Fibroblast of the aortic adventitia (primary cell): ENCODE data around the gene TADA2A. TPM values are rescaled to one million over a fixed set of nuclear protein-coding genes. Genes with fewer than 3 reads are reported as not detected.

Experiments used
- DNase-seq: peaks from one replicate; pipeline ENCODE4 v3.0.0-alpha.2; 2010; ENCODE audit warnings: low read depth
- H3K4me3 ChIP-seq: 2 replicates; pipeline ENCODE4 v1.5.1; 2011; ENCODE audit warnings: low read depth, mild to moderate bottlenecking, control low read depth, low read length, moderate library complexity
- CTCF ChIP-seq: IDR thresholded peaks from 2 replicates; pipeline ENCODE4 v1.5.1; 2011; ENCODE audit warnings: mild to moderate bottlenecking, low read length, control low read depth, inconsistent platforms; ENCODE audit not compliant: insufficient read depth
- total RNA-seq: library from RNA; depleted of rRNA; stranded (reverse); fragments of >200 nt; gene quantifications from 2 replicates; pipeline ENCODE4 v1.2.3, GENCODE V29; 2012; ENCODE audit warnings: low replicate concordance

The TADA2A gene
- total RNA-seq, 1 donor = 21.3 TPM

- no peak for TF ChIP-seq CTCF
- no peak for DNase-seq
- no peak overlapping the region for H3K4me3 ChIP-seq
Observed at GRCh38 chr17:37385474-37385990, 21.2 kb upstream of the TADA2A start.

- no peak overlapping the region for H3K4me3 ChIP-seq
- no peak for DNase-seq
- no peak for TF ChIP-seq CTCF
Observed at GRCh38 chr17:37386462-37386861, 20.2 kb upstream of the TADA2A start.

GRCh38 chr17:37388266-37388665, 18.4 kb upstream of the TADA2A start:
- TF ChIP-seq CTCF = no peak
- no peak overlapping the region for H3K4me3 ChIP-seq
- peak; percentile 42 for DNase-seq

GRCh38 chr17:37389160-37389559, 17.5 kb upstream of the TADA2A start:
- DNase-seq = no peak
- no peak overlapping the region for H3K4me3 ChIP-seq
- TF ChIP-seq CTCF = no peak

- TF ChIP-seq CTCF = no peak
- H3K4me3 ChIP-seq = no peak overlapping the region
- DNase-seq = no peak
Observed at GRCh38 chr17:37391146-37391545, 15.5 kb upstream of the TADA2A start.

GRCh38 chr17:37392024-37392590, 14.6 kb upstream of the TADA2A start:
- TF ChIP-seq CTCF = no peak

GRCh38 chr17:37393352-37393751, 13.3 kb upstream of the TADA2A start:
- no peak overlapping the region for H3K4me3 ChIP-seq
- no peak for DNase-seq
- TF ChIP-seq CTCF = no peak

More at GRCh38 chr17:37392024-37392590, 14.6 kb upstream of the TADA2A start:
- peak; percentile 82 for DNase-seq
- no peak overlapping the region for H3K4me3 ChIP-seq
